ENCODE measurements around the gene ELK1. TPM values are rescaled to one million over a fixed set of nuclear protein-coding genes. Genes with fewer than 3 reads are reported as not detected.

The ELK1 gene
- total RNA-seq, 1 experiment from 2014 or later: 49.7 TPM

DNA sequence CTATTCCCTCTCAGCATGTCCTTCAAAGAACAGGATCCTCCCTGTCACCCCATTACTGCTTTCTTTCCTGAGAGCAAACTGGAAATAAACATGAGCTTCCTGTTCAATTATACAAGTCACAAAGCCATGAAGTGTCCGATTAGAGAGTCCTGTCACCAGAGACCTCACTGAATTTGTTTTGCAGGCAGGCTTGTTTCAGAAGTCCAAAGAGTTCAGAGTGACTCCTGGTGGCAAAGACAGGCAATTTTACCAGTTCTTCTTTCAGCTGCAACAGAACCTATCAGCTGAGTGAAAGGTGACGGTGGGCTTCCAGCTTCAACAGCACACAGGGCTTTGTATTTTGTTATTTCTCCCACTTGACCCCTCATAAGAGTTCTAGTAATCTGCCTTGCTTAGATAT is 6.4 kb downstream of the ELK1 start:
- Histone ChIP-seq H3K27ac (ENCODE audit: low read depth, low read length, poor library complexity, severe bottlenecking) (peak overlapping the region; percentile 7), H3K4me1 (ENCODE audit: insufficient read depth, low read length, poor library complexity, severe bottlenecking) (no peaks in the 10 kb centered on the region), H3K4me3 (ENCODE audit: low read depth, low read length, poor library complexity, severe bottlenecking) (no peak overlapping the region), H3K9me3 (ENCODE audit: low read depth, low read length, poor library complexity, severe bottlenecking) (no peaks in the 10 kb centered on the region), H3K27me3 (replicated peaks; ENCODE audit: insufficient read depth, low read depth, low read length, poor library complexity) (no peaks in the 10 kb centered on the region), H3K36me3 (ENCODE audit: insufficient read depth, low read length, poor library complexity, severe bottlenecking) (peaks cover 20% of the 10 kb centered on the region)
- BruUV-seq (replicated peaks): no TSS peak
- ChIA-PET POLR2A (ENCODE audit: low non-redundant PET) (no interaction called here), CTCF (interaction anchor here (0.6 to 1.6 kb wide), 4 partner anchors 35 to 147 kb away, joined by 3 to 7 read pairs (median 4); partner anchors contain the start of gene TIMP1)
- TF ChIP-seq, protein P1, sequence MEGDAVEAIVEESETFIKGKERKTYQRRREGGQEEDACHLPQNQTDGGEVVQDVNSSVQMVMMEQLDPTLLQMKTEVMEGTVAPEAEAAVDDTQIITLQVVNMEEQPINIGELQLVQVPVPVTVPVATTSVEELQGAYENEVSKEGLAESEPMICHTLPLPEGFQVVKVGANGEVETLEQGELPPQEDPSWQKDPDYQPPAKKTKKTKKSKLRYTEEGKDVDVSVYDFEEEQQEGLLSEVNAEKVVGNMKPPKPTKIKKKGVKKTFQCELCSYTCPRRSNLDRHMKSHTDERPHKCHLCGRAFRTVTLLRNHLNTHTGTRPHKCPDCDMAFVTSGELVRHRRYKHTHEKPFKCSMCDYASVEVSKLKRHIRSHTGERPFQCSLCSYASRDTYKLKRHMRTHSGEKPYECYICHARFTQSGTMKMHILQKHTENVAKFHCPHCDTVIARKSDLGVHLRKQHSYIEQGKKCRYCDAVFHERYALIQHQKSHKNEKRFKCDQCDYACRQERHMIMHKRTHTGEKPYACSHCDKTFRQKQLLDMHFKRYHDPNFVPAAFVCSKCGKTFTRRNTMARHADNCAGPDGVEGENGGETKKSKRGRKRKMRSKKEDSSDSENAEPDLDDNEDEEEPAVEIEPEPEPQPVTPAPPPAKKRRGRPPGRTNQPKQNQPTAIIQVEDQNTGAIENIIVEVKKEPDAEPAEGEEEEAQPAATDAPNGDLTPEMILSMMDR (conservative IDR thresholded peaks at IDR 0.05; ENCODE audit: low read depth, low read length): peak; percentile 49
- no peak for TF ChIP-seq EZH2 (IDR thresholded peaks at IDR 0.05; ENCODE audit: borderline replicate concordance, low read depth, low read length, poor library complexity, severe bottlenecking)
- DNase-seq (ENCODE audit: low spot score): peak; percentile 65
- intact Hi-C loops (cut with micrococcal nuclease; ENCODE audit: unreplicated experiment): loop anchor here (1.0 to 5.0 kb wide), 4 partner anchors 82 to 451 kb away; partner anchors contain the start of genes ARAF and UBA1

DNA sequence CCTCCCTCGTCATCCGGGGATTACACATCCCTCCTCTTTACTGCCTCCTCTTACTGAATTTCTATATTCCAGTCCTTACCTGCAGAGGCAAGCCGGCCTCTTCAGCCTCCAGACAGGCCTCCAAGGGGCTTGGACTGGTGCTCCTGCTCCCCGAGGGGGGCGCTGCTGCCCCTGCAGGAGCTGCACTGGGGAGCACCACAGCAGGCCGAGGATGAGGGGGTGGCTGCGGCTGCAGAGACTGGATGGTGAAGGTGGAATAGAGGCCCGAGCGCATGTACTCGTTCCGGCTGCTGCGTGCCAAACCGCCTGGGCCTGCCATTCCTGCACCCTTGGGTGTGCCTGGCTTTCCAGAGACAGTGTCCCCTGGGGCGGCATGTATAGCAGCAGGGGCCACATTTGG is 11.5 kb downstream of the ELK1 start:
- TF ChIP-seq, protein P1 (conservative IDR thresholded peaks at IDR 0.05; ENCODE audit: low read depth, low read length): no peak
- no peak for TF ChIP-seq EZH2 (IDR thresholded peaks at IDR 0.05; ENCODE audit: borderline replicate concordance, low read depth, low read length, poor library complexity, severe bottlenecking)
- Histone ChIP-seq H3K27me3 (replicated peaks; ENCODE audit: insufficient read depth, low read depth, low read length, poor library complexity) (no peaks in the 10 kb centered on the region), H3K9me3 (ENCODE audit: low read depth, low read length, poor library complexity, severe bottlenecking) (no peaks in the 10 kb centered on the region), H3K27ac (ENCODE audit: low read depth, low read length, poor library complexity, severe bottlenecking) (no peak overlapping the region), H3K36me3 (ENCODE audit: insufficient read depth, low read length, poor library complexity, severe bottlenecking) (peaks cover 36% of the 10 kb centered on the region), H3K4me3 (ENCODE audit: low read depth, low read length, poor library complexity, severe bottlenecking) (no peak overlapping the region), H3K4me1 (ENCODE audit: insufficient read depth, low read length, poor library complexity, severe bottlenecking) (no peaks in the 10 kb centered on the region)
- intact Hi-C loops (cut with micrococcal nuclease; ENCODE audit: unreplicated experiment): no loop called here
- BruUV-seq (replicated peaks): no TSS peak
- POLR2A ChIA-PET (ENCODE audit: low non-redundant PET): no interaction called here
- DNase-seq (ENCODE audit: low spot score): no peak
- CTCF ChIA-PET: no interaction called here

- CTCF ChIA-PET: no interaction called here
- POLR2A ChIA-PET (ENCODE audit: low non-redundant PET): no interaction called here
- DNase-seq (ENCODE audit: low spot score): no peak
- no peaks in the 10 kb centered on the region for H3K27me3 ChIP-seq (replicated peaks; ENCODE audit: insufficient read depth, low read depth, low read length, poor library complexity)
- no peaks in the 10 kb centered on the region for H3K4me1 ChIP-seq (ENCODE audit: insufficient read depth, low read length, poor library complexity, severe bottlenecking)
- H3K27ac ChIP-seq (ENCODE audit: low read depth, low read length, poor library complexity, severe bottlenecking): no peak overlapping the region
- no TSS peak for BruUV-seq (replicated peaks)
- peaks cover 36% of the 10 kb centered on the region for H3K36me3 ChIP-seq (ENCODE audit: insufficient read depth, low read length, poor library complexity, severe bottlenecking)
- no peak overlapping the region for H3K4me3 ChIP-seq (ENCODE audit: low read depth, low read length, poor library complexity, severe bottlenecking)
- intact Hi-C loops (cut with micrococcal nuclease; ENCODE audit: unreplicated experiment): no loop called here
- TF ChIP-seq, protein P1 (conservative IDR thresholded peaks at IDR 0.05; ENCODE audit: low read depth, low read length): no peak
- TF ChIP-seq EZH2 (IDR thresholded peaks at IDR 0.05; ENCODE audit: borderline replicate concordance, low read depth, low read length, poor library complexity, severe bottlenecking): no peak
- no peaks in the 10 kb centered on the region for H3K9me3 ChIP-seq (ENCODE audit: low read depth, low read length, poor library complexity, severe bottlenecking)
Observed at GRCh38 chrX:47637546-47638195, 12.7 kb downstream of the ELK1 start.

Measured in A673 (cell line).